Cardiac fibroblast (primary cell): ENCODE results near the gene IL6.
A peak's percentile ranks its signal among the peaks of the same experiment; 100 is the strongest.

ENCODE experiments used
- DNase-seq, 2 donors: peaks; one replicate each; pipeline versions ENCODE4 v3.0.0 to v3.0.0-alpha.2; 2010; ENCODE audit warnings: low read depth in 2 of 2
- H3K4me3 ChIP-seq, 2 donors: replicated peaks in 1 of 2; 1 replicate in 1 of 2; 2 replicates in 1 of 2; pipeline ENCODE4 v1.5.1; 2011; ENCODE audit warnings: low read depth in 2 of 2, low read length in 2 of 2, mild to moderate bottlenecking in 2 of 2, moderate library complexity in 1 of 2
- CTCF ChIP-seq: IDR thresholded peaks from one replicate; pipeline ENCODE4 v1.5.1; 2011; ENCODE audit warnings: low read depth, mild to moderate bottlenecking, low read length, inconsistent platforms

Gene IL6

GRCh38 chr7:22709857-22710256 lies 17.1 kb upstream of the IL6 start:
- H3K4me3 ChIP-seq, result no peak overlapping the region
- DNase-seq, result no peak
- TF ChIP-seq CTCF, result no peak

GRCh38 chr7:22712999-22713398 lies 14.0 kb upstream of the IL6 start:
- no peak for DNase-seq
- no peak overlapping the region for H3K4me3 ChIP-seq
- no peak for TF ChIP-seq CTCF

- no peak for DNase-seq
- TF ChIP-seq CTCF, result no peak
- H3K4me3 ChIP-seq, result no peak overlapping the region
Measured at GRCh38 chr7:22713463-22713862, 13.5 kb upstream of the IL6 start.

- H3K4me3 ChIP-seq, result no peak overlapping the region
- TF ChIP-seq CTCF, result no peak
- no peak for DNase-seq
Measured at GRCh38 chr7:22715969-22716368, 11.0 kb upstream of the IL6 start.

- peak in 1 of 2 donors; percentile 73 for DNase-seq
- TF ChIP-seq CTCF, result no peak
- no peak overlapping the region for H3K4me3 ChIP-seq
Measured at GRCh38 chr7:22717760-22718159, 9.2 kb upstream of the IL6 start.

- DNase-seq, result peak; percentile 85 to 97
- no peak overlapping the region for H3K4me3 ChIP-seq
- TF ChIP-seq CTCF, result no peak
Measured at GRCh38 chr7:22718200-22718711, 8.7 kb upstream of the IL6 start.

GRCh38 chr7:22718911-22719420 lies 8.0 kb upstream of the IL6 start:
- peak; percentile 26 to 27 for DNase-seq
- H3K4me3 ChIP-seq, result no peak overlapping the region
- no peak for TF ChIP-seq CTCF
